ENCODE results near the gene CEP83.
"Not testable (repeated sequence)": the region's sequence is repeated elsewhere in the genome, so short reads cannot be mapped to it uniquely, and the experiment has no call there.

The CEP83 gene

DNA sequence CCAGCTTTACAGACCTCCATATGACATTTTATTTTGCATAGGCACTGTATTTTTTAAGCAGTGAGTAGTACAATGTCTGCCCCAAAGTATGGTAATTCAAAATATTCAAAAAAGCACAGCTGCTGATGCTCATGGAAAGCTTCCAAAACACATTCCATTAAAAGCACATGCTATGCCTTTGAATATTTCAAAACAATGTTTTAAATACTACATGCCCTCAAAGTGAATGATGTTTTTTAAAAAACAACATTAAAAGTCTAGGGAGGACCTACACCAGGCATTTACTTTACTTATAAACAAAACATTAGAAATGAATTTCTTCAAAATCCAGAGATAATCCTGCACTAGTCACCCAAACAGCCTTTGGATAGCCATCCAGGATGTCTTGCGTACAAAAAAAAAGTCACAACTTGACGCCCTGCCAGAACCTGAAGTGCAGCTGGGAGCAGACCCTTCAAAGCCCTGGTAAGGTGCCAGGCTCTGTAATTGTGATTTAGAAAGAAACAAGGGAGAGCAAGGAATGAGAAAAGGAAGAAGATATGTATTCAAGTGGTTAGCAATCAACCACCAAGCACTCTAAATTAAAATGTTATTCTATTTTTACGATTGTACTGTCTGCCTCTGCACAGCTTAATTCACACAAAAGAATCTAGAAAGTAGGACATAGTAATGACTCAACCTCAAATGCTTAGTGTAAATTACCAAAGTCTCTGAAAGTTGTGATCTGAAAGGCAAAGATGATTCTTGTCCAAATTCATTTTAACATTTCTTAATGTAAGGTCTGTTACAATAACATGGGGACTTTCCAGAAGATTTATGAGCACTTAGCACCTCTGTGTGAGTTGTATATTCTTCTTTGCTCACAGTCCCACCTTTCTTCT lies 31.9 kb downstream of the CEP83 start:
- ATAC-seq: peak; percentile 73
- TF ChIP-seq, protein P1, sequence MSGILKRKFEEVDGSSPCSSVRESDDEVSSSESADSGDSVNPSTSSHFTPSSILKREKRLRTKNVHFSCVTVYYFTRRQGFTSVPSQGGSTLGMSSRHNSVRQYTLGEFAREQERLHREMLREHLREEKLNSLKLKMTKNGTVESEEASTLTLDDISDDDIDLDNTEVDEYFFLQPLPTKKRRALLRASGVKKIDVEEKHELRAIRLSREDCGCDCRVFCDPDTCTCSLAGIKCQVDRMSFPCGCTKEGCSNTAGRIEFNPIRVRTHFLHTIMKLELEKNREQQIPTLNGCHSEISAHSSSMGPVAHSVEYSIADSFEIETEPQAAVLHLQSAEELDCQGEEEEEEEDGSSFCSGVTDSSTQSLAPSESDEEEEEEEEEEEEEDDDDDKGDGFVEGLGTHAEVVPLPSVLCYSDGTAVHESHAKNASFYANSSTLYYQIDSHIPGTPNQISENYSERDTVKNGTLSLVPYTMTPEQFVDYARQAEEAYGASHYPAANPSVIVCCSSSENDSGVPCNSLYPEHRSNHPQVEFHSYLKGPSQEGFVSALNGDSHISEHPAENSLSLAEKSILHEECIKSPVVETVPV (CRISPR knock-in tag; IDR thresholded peaks at IDR 0.05): no peak
- TF ChIP-seq ISL1 (CRISPR knock-in tag; IDR thresholded peaks at IDR 0.05): peak; percentile 26; the same call in 1 of the 2 replicates

DNA sequence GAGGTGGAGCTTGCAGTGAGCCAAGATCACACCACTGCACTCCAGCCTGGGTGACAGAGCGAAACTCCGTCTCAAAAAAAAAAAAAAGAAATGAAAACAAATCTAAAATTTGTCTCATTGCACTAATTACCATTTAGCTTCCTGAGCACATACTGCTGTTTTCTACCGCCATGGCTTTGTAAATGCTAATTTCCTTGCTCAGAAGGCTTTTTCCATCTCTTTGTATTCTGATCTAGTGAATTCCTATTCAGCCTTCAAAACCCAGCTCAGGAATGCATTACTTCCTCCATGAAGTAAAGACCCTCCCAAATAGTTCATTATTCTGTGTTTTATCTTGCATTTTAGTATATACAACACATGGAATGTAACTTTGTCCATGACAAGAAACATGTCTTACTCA lies 33.6 kb downstream of the CEP83 start:
- TF ChIP-seq TOX (CRISPR knock-in tag; IDR thresholded peaks at IDR 0.05; ENCODE audit: borderline replicate concordance): no peak
- TF ChIP-seq ZC3H10 (CRISPR knock-in tag; IDR thresholded peaks at IDR 0.05): no peak
- TF ChIP-seq, protein P2, sequence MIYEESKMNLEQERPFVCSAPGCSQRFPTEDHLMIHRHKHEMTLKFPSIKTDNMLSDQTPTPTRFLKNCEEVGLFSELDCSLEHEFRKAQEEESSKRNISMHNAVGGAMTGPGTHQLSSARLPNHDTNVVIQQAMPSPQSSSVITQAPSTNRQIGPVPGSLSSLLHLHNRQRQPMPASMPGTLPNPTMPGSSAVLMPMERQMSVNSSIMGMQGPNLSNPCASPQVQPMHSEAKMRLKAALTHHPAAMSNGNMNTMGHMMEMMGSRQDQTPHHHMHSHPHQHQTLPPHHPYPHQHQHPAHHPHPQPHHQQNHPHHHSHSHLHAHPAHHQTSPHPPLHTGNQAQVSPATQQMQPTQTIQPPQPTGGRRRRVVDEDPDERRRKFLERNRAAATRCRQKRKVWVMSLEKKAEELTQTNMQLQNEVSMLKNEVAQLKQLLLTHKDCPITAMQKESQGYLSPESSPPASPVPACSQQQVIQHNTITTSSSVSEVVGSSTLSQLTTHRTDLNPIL (CRISPR knock-in tag; IDR thresholded peaks at IDR 0.05; ENCODE audit: low read depth): no peak
- TF ChIP-seq ZNF8 (CRISPR knock-in tag; IDR thresholded peaks at IDR 0.05): no peak
- no peak for TF ChIP-seq ZNF70 (CRISPR knock-in tag; IDR thresholded peaks at IDR 0.05)
- TF ChIP-seq, protein P3, sequence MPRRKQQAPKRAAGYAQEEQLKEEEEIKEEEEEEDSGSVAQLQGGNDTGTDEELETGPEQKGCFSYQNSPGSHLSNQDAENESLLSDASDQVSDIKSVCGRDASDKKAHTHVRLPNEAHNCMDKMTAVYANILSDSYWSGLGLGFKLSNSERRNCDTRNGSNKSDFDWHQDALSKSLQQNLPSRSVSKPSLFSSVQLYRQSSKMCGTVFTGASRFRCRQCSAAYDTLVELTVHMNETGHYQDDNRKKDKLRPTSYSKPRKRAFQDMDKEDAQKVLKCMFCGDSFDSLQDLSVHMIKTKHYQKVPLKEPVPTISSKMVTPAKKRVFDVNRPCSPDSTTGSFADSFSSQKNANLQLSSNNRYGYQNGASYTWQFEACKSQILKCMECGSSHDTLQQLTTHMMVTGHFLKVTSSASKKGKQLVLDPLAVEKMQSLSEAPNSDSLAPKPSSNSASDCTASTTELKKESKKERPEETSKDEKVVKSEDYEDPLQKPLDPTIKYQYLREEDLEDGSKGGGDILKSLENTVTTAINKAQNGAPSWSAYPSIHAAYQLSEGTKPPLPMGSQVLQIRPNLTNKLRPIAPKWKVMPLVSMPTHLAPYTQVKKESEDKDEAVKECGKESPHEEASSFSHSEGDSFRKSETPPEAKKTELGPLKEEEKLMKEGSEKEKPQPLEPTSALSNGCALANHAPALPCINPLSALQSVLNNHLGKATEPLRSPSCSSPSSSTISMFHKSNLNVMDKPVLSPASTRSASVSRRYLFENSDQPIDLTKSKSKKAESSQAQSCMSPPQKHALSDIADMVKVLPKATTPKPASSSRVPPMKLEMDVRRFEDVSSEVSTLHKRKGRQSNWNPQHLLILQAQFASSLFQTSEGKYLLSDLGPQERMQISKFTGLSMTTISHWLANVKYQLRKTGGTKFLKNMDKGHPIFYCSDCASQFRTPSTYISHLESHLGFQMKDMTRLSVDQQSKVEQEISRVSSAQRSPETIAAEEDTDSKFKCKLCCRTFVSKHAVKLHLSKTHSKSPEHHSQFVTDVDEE (CRISPR knock-in tag; IDR thresholded peaks at IDR 0.05): no peak
- TF ChIP-seq CSDC2 (CRISPR knock-in tag; IDR thresholded peaks at IDR 0.05): no peak
- no peak for TF ChIP-seq PPARA (CRISPR knock-in tag; IDR thresholded peaks at IDR 0.05; ENCODE audit: borderline replicate concordance)
- TF ChIP-seq OSR1 (CRISPR knock-in tag; IDR thresholded peaks at IDR 0.05): no peak
- TF ChIP-seq, protein P4, sequence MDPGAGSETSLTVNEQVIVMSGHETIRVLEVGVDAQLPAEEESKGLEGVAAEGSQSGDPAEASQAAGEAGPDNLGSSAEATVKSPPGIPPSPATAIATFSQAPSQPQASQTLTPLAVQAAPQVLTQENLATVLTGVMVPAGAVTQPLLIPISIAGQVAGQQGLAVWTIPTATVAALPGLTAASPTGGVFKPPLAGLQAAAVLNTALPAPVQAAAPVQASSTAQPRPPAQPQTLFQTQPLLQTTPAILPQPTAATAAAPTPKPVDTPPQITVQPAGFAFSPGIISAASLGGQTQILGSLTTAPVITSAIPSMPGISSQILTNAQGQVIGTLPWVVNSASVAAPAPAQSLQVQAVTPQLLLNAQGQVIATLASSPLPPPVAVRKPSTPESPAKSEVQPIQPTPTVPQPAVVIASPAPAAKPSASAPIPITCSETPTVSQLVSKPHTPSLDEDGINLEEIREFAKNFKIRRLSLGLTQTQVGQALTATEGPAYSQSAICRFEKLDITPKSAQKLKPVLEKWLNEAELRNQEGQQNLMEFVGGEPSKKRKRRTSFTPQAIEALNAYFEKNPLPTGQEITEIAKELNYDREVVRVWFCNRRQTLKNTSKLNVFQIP (CRISPR knock-in tag; IDR thresholded peaks at IDR 0.05; ENCODE audit: borderline replicate concordance, low read depth): no peak
- TF ChIP-seq ISL1 (CRISPR knock-in tag; IDR thresholded peaks at IDR 0.05): no peak
- TF ChIP-seq TCF4 (CRISPR knock-in tag; IDR thresholded peaks at IDR 0.05; ENCODE audit: borderline replicate concordance): no peak
- TF ChIP-seq ZFP30 (CRISPR knock-in tag; IDR thresholded peaks at IDR 0.05): no peak
- no peak for TF ChIP-seq RARB (CRISPR knock-in tag; IDR thresholded peaks at IDR 0.05)
- TF ChIP-seq, protein P5, sequence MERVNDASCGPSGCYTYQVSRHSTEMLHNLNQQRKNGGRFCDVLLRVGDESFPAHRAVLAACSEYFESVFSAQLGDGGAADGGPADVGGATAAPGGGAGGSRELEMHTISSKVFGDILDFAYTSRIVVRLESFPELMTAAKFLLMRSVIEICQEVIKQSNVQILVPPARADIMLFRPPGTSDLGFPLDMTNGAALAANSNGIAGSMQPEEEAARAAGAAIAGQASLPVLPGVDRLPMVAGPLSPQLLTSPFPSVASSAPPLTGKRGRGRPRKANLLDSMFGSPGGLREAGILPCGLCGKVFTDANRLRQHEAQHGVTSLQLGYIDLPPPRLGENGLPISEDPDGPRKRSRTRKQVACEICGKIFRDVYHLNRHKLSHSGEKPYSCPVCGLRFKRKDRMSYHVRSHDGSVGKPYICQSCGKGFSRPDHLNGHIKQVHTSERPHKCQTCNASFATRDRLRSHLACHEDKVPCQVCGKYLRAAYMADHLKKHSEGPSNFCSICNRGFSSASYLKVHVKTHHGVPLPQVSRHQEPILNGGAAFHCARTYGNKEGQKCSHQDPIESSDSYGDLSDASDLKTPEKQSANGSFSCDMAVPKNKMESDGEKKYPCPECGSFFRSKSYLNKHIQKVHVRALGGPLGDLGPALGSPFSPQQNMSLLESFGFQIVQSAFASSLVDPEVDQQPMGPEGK (CRISPR knock-in tag; IDR thresholded peaks at IDR 0.05; ENCODE audit: borderline replicate concordance): no peak
- TF ChIP-seq ARNTL (CRISPR knock-in tag; IDR thresholded peaks at IDR 0.05; ENCODE audit: borderline replicate concordance, low read depth): no peak
- no peak for TF ChIP-seq ESRRG (CRISPR knock-in tag; IDR thresholded peaks at IDR 0.05)
- no peak for TF ChIP-seq SNAI2 (CRISPR knock-in tag; IDR thresholded peaks at IDR 0.05)
- TF ChIP-seq BACH2 (CRISPR knock-in tag; IDR thresholded peaks at IDR 0.05; ENCODE audit: borderline replicate concordance): no peak
- TF ChIP-seq, protein P1 (CRISPR knock-in tag; IDR thresholded peaks at IDR 0.05): no peak
- no peak for ATAC-seq

DNA sequence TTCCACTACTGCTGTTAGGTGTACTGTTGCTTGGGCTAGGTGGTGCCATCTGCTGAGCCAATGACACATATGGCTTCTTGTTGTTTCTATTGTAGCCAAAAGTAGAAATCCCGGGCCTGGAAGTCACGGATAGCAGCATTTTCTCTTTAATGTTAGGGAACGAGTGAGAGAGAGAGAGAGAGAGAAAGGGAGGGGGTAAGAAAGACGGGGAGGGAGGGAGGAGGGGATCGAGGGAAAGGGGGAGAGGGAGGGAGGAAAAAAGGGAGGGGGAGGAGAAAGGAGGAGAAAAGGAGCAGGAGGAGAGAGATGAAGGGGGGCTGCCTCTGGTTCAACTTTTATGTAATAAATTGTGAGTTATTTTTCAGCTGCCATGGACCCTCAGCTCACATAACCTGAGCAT lies 34.8 kb downstream of the CEP83 start:
- not testable (repeated sequence) for ATAC-seq
